ENCODE data around the gene LPP.

LPP gene

GRCh38 chr3:188301147-188301546, 147.2 kb downstream of the LPP start:
- no peak for DNase-seq
- Histone ChIP-seq H3K27me3 (replicated peaks) (no peaks in the 10 kb centered on the region), H3K27ac (no peak overlapping the region), H3K4me3 (ENCODE audit: low read depth, low read length) (no peak overlapping the region), H3K36me3 (replicated peaks) (no peaks in the 10 kb centered on the region)
- TF ChIP-seq, protein P1, sequence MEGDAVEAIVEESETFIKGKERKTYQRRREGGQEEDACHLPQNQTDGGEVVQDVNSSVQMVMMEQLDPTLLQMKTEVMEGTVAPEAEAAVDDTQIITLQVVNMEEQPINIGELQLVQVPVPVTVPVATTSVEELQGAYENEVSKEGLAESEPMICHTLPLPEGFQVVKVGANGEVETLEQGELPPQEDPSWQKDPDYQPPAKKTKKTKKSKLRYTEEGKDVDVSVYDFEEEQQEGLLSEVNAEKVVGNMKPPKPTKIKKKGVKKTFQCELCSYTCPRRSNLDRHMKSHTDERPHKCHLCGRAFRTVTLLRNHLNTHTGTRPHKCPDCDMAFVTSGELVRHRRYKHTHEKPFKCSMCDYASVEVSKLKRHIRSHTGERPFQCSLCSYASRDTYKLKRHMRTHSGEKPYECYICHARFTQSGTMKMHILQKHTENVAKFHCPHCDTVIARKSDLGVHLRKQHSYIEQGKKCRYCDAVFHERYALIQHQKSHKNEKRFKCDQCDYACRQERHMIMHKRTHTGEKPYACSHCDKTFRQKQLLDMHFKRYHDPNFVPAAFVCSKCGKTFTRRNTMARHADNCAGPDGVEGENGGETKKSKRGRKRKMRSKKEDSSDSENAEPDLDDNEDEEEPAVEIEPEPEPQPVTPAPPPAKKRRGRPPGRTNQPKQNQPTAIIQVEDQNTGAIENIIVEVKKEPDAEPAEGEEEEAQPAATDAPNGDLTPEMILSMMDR (IDR thresholded peaks at IDR 0.05; ENCODE audit: low read depth, low read length, missing control alignments) = no peak
- in situ Hi-C loops (cut with HindIII; ENCODE audit: low pct_ligation_motif_present, low sequenced_read_pairs) = no loop called here

DNA sequence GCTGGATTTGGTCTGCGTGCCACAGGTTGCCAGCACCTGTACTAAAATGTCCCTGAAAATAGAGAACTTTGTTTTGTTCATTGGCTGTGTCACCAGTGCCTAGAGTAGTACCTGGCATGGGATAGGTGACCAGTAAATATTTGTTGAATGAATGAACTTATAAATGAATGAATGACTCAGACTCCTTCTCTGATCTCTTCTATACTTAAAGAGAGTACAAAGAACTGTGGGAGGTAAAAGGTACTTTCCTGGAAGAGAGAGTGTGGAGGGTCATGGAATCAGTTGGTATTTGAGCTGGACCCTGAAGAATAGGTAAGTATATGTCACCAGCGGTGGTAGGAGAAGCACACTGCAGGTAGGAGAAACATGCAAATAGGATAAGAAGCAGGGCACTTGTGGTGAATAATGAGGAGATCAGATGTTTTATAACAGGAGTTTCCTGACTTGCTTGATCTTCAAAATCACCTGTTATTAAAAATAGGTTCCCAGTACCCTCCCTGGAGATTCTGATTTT, 149.4 kb downstream of the LPP start:
- H3K4me3 ChIP-seq (ENCODE audit: low read depth, low read length) = no peak overlapping the region
- DNase-seq = no peak
- H3K27me3 ChIP-seq (replicated peaks) = no peaks in the 10 kb centered on the region
- TF ChIP-seq, protein P1 (IDR thresholded peaks at IDR 0.05; ENCODE audit: low read depth, low read length, missing control alignments) = no peak
- H3K27ac ChIP-seq = no peak overlapping the region
- no peaks in the 10 kb centered on the region for H3K36me3 ChIP-seq (replicated peaks)
- in situ Hi-C loops (cut with HindIII; ENCODE audit: low pct_ligation_motif_present, low sequenced_read_pairs) = no loop called here

- H3K4me3 ChIP-seq (ENCODE audit: low read depth, low read length) = no peak overlapping the region
- H3K36me3 ChIP-seq (replicated peaks) = no peaks in the 10 kb centered on the region
- TF ChIP-seq, protein P1 (IDR thresholded peaks at IDR 0.05; ENCODE audit: low read depth, low read length, missing control alignments) = no peak
- H3K27ac ChIP-seq = no peak overlapping the region
- no peak for DNase-seq
- in situ Hi-C loops (cut with HindIII; ENCODE audit: low pct_ligation_motif_present, low sequenced_read_pairs) = no loop called here
- H3K27me3 ChIP-seq (replicated peaks) = no peaks in the 10 kb centered on the region
Observed at GRCh38 chr3:188303823-188304222, 149.9 kb downstream of the LPP start.

GRCh38 chr3:188304501-188304900, 150.5 kb downstream of the LPP start:
- Histone ChIP-seq H3K4me3 (ENCODE audit: low read depth, low read length) (no peak overlapping the region), H3K36me3 (replicated peaks) (no peaks in the 10 kb centered on the region), H3K27me3 (replicated peaks) (no peaks in the 10 kb centered on the region), H3K27ac (no peak overlapping the region)
- DNase-seq = no peak
- TF ChIP-seq, protein P1 (IDR thresholded peaks at IDR 0.05; ENCODE audit: low read depth, low read length, missing control alignments) = no peak
- in situ Hi-C loops (cut with HindIII; ENCODE audit: low pct_ligation_motif_present, low sequenced_read_pairs) = no loop called here

DNA sequence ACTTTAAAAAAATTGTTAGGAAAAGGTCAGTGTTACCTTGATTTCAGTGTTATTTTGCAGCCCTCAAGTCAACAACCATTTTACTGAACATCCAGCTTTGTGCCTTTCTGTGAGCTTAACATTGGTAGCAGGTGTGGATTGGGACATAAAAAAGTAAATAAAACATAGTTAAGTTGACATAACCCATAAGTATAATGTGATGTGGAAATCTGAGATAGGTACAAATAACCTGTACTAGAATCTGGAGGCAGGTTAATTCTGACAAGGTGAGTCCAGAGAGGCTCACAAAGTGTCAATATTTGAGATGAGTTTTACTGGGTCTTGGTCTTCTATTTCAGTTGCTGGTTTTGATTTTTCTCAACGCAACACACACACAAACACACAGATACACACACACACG, 151.3 kb downstream of the LPP start:
- H3K36me3 ChIP-seq (replicated peaks) = no peaks in the 10 kb centered on the region
- H3K27ac ChIP-seq = no peak overlapping the region
- in situ Hi-C loops (cut with HindIII; ENCODE audit: low pct_ligation_motif_present, low sequenced_read_pairs) = no loop called here
- no peak for DNase-seq
- H3K4me3 ChIP-seq (ENCODE audit: low read depth, low read length) = no peak overlapping the region
- TF ChIP-seq, protein P1 (IDR thresholded peaks at IDR 0.05; ENCODE audit: low read depth, low read length, missing control alignments) = no peak
- H3K27me3 ChIP-seq (replicated peaks) = no peaks in the 10 kb centered on the region

GRCh38 chr3:188306435-188307005, 152.6 kb downstream of the LPP start:
- Histone ChIP-seq H3K27me3 (replicated peaks) (no peaks in the 10 kb centered on the region), H3K36me3 (replicated peaks) (no peaks in the 10 kb centered on the region), H3K27ac (no peak overlapping the region), H3K4me3 (ENCODE audit: low read depth, low read length) (no peak overlapping the region)
- in situ Hi-C loops (cut with HindIII; ENCODE audit: low pct_ligation_motif_present, low sequenced_read_pairs) = no loop called here
- TF ChIP-seq, protein P1 (IDR thresholded peaks at IDR 0.05; ENCODE audit: low read depth, low read length, missing control alignments) = no peak
- DNase-seq = no peak
